NCI-H446 (cell line): ENCODE data around the gene LMF1.
"Not testable (repeated sequence)": the region's sequence is repeated elsewhere in the genome, so short reads cannot be mapped to it uniquely, and the experiment has no call there.

Experiments
- DNase-seq, 2 experiments: peaks; one replicate each; lab custom pipeline; 2025; lab: John Stamatoyannopoulos, UW

LMF1 gene

GRCh38 chr16:850668-851067, 120.1 kb downstream of the LMF1 start:
- no peak for DNase-seq

DNA sequence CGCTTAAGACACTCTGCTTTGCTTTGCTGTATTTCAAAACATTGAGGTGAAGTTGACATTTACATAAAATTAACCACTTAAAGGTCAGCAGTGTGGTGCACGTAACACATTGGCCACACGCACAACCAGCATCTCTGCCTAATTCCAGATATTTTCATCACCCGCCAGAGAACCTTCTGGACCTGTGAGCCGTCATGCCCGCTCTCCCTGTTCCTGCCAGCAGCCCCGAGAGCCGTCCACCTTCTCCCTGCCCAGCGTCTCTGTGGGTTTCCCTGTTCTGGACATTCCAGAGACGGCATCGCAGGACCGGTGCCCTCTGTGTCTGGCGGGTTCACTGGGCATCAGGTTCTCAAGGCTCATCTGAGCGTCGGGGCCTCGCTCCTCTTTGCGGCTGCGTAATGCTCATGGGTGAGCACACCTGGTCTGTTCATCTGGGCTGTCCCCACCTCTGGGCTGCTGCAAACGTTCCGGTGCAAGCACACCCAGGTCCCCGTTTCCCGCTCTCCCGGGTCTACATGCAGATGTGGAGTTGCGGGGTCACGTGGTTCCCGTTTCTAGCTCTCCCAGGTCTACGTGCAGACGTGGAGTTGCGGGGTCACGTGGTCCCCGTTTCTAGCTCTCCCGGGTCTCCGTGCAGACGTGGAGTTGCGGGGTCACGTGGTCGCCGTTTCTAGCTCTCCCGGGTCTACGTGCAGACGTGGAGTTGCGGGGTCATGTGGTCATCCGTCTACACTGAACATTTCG, 122.1 kb downstream of the LMF1 start:
- no peak for DNase-seq

- DNase-seq, result no peak
Measured at GRCh38 chr16:847681-848445, 122.9 kb downstream of the LMF1 start.

- DNase-seq, result no peak
Measured at GRCh38 chr16:847151-847550, 123.6 kb downstream of the LMF1 start.

- DNase-seq, result no peak
Measured at GRCh38 chr16:845351-845745, 125.4 kb downstream of the LMF1 start.

DNA sequence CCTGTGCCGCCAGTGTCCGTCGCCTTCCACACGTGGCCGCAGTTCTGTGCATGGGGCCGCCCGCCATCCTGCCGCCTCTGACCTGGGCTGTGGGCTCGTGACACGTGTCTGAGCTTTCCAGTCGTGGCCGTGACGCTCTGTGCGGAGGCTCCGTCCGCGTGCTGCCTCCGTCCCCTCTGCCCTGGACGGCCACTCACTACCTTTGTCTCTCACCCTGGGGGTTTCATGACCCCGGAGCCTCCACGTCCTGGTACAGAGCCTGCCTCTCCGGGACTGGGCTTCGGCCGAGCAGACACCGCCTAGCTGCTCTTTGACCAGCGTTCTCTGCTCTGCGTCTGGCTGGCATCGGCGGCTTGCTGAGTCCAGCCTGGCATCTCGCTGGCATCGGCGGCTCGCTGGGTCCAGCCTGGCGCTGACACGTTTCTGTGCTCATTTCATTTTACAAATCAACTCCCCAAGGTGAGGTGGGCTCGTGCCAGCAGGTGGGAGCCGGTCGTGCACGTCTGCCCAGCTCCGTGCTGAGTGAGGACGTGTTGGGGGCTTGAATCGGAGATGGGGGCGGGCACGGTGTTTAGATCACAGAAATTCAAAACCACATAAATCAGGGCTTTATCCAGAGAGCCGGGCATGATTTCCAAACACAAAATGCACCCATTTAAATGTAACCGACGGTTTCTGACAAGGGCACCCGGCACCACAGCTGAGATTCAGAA, 126.0 kb downstream of the LMF1 start:
- DNase-seq, result no peak

- DNase-seq, result no peak
Measured at GRCh38 chr16:843771-844170, 127.0 kb downstream of the LMF1 start.

- no peak for DNase-seq
Measured at GRCh38 chr16:842711-843560, 127.8 kb downstream of the LMF1 start.

DNA sequence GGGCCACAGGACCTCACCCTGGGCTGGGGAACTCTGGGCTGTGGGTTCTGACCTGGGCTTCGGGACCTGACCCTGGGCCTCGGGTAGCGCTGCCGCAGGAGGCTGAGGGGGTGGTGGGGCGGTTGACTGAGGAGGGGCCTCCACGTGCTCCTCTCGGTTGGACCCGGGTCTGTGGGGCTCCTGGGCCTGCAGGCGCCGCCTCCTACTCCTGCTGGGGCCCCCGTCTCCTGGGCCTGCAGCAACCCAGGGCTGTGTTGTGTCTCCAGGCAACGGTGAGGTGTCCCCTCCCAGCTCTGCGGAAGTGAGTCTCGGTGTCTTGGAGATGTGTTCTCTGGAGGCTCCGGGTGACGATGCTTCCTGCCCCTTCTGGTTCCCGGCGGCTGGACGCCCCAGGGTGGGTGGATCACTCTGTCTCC, 128.7 kb downstream of the LMF1 start:
- DNase-seq, result no peak

DNA sequence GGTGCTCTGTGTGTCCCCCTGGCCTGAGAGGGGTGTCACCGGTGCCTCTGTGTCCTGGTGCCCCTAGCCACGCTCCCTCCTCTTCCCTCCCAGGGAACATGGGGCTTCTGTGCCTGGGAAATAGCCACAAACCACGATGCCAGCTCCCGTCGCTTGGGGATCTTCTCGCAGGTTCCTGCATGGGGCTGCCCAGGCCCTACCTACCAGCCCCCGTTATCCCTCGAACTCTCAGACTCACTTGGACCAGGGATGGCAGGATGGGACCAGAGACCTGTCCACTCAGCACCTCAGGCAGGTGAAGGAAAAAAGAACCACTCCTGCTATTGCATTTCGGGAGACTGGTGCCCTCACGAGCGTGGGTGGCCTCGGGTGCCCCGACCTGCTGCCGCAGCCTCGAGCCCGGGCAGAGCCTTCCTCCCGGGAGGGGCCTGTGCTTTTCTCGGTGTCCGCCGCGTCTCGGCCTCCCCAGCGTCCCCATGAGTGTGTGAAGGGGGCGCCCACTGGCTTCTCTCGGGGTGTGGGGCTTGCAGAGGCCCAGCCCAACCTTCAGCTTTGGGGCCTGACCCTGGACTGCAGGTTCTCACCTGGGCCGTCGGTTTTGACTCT, 129.2 kb downstream of the LMF1 start:
- DNase-seq, result no peak

DNA sequence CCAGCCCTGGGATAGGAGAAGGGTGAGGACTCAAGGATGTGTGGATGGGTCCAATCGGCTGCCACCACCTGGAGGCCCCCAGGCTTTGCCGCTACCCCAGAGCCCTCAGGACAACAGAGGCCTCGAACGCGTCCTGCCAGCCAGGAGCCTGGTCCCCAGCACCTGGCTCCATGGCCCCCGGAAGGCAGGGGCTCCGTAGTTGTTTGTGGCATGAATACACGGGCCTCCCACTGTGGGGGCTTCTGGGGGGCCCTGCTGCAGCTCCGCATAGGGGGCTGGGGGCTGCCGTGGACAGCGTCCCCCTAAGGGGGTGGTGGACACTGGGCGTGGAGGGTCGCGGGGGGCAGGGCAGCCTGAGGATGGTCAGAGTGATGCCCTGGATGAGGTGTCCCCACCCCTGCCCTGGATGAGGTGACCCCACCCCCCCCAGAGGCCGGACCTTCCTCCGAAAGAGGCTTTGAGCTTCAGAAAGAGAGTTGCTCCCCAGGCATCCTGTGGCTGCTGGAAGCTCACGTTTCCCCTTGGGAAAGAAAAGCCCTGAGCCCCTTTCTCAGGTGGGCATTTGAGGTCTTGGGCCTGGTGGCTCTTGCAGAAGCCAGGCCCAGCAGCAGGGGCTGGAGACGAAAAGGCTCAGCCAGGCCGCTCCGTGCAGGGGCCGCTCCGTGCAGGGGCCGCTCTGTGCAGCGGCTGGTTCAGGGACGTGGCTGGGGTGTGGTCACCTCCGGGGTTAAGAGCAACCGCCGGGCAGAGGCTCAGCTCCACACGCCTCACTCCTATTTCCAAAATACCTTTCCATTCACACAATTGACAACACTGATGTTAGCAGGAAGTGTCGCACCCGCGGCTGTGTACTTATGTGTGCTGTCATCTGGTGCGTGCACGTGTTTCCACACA, 130.0 kb downstream of the LMF1 start:
- no peak for DNase-seq

- no peak for DNase-seq
Measured at GRCh38 chr16:839643-840408, 131.0 kb downstream of the LMF1 start.

DNA sequence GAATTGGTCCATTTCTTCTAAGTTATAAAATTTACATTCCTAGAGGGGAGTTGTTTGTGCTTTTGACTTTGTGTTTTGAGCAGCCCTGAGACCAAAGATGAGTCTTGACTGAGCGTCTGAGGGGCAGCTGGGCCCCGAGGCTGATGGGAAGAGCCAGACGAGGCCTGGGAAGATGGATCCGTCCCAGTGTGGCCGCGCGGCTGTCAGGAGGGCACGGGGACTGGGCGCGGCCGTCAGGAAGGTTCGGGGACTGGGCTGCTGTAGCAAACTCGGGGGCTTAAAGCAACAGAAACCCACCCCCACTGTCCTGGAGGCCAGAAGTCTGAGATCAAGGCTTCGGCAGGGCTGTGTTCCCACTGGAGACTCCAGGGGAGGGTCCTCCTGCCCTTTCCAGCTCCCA, 132.0 kb downstream of the LMF1 start:
- DNase-seq, result no peak

- not testable (repeated sequence) for DNase-seq
Measured at GRCh38 chr16:836822-837221, 134.0 kb downstream of the LMF1 start.

DNA sequence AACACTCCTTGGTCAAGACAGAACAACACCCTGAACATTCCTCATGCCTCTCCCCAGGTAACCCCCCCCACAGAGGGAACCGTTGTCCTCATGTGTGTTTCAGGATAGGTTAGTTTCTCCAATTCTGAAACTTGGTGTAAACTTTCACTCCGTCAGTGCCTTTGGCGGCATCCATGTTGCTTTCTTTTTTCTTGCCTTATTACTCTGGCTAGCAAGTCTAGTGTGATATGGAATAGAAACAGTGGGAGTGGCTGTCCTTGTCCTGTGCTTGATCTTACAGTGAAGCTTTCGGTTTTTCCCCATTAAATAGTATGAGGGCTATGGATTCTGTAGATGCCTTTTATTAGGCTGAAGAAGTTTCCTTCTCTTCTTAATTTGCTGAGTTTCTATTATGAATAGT, 134.6 kb downstream of the LMF1 start:
- DNase-seq, result no peak

DNA sequence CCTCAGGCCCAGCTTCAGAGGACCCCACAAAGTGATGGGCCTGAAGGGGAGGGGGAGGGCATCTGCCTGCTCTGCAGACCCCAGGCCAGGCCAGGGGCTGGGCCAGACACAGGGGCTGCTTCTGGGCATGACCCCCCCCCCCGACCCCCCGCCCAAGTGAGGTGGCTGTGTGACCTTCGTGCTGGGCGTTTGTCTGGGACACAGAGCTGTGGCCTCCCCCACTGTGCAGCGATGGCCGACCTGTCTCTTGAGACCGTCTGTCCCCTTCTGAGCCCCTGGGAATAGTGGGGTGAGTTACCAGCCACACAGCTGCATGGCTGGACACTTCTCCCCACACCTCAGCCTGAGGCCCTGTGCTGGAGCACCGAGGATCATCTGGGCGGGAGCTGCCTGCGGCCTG, 135.4 kb downstream of the LMF1 start:
- DNase-seq, result no peak

DNA sequence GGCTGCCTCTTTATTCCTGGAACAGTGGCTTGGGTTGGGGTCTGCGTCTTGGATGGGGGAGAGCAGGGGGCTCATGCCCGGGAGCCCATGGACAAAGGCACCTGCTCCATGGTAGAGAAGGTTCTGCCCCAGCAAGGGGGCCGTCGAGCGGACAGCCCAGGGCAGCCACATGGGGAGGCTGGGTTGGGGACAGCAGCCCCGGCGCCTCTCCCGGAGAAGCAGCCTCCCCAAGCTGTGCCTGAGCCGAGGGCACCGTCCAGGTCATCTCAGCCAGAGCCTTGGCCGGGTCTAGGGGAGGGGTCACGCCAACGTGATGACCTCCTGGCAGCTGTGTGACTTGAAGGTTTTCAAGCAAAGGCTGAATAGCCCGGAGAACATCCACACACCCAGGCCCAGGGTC, 137.4 kb downstream of the LMF1 start:
- no peak for DNase-seq

GRCh38 chr16:832652-833336, 138.0 kb downstream of the LMF1 start:
- no peak for DNase-seq
